Astrocyte of the cerebellum (primary cell): Measurements from ENCODE around the gene USB1.

Source experiments
- DNase-seq: peaks from one replicate; pipeline ENCODE4 v3.0.0-alpha.2; 2011; ENCODE audit warnings: low read depth
- H3K4me3 ChIP-seq: 2 replicates; pipeline ENCODE4 v1.5.1; 2011; ENCODE audit warnings: mild to moderate bottlenecking, low read depth, low read length, moderate library complexity
- in situ Hi-C: cut with HindIII; loops from 2 replicates; pipeline ENCODE4 v1.10.0; 2017; ENCODE audit warnings: low sequenced_read_pairs
- TF ChIP-seq, protein P1 (sequence below): IDR thresholded peaks from 2 replicates; pipeline ENCODE4 v1.5.1; 2012; ENCODE audit warnings: low read length, low read depth, moderate library complexity, mild to moderate bottlenecking; ENCODE audit errors: missing control alignments

USB1 gene

DNA sequence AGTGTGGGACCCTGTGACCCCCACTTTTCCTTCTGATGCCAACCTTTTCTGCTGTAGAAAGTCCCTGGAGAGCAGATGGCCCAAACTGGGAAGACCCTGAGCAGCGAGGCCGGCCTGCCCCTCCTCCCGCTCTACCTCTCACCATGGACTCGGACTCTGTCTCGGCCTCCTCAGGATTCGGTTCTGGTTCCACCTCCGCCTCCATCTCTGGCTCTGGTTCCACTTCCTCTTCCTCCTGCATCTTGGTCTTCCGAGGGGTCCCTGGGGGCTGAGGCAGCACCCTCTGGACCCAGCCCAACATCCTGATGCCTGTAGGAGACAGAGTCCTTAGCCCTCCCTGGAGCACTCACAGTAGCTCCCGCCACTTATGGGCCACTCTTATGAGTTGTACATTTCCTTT lies 34.2 kb upstream of the USB1 start:
- H3K4me3 ChIP-seq, result no peak overlapping the region
- in situ Hi-C loops, result no loop called here
- no peak for DNase-seq
- TF ChIP-seq, protein P1, sequence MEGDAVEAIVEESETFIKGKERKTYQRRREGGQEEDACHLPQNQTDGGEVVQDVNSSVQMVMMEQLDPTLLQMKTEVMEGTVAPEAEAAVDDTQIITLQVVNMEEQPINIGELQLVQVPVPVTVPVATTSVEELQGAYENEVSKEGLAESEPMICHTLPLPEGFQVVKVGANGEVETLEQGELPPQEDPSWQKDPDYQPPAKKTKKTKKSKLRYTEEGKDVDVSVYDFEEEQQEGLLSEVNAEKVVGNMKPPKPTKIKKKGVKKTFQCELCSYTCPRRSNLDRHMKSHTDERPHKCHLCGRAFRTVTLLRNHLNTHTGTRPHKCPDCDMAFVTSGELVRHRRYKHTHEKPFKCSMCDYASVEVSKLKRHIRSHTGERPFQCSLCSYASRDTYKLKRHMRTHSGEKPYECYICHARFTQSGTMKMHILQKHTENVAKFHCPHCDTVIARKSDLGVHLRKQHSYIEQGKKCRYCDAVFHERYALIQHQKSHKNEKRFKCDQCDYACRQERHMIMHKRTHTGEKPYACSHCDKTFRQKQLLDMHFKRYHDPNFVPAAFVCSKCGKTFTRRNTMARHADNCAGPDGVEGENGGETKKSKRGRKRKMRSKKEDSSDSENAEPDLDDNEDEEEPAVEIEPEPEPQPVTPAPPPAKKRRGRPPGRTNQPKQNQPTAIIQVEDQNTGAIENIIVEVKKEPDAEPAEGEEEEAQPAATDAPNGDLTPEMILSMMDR, result no peak

DNA sequence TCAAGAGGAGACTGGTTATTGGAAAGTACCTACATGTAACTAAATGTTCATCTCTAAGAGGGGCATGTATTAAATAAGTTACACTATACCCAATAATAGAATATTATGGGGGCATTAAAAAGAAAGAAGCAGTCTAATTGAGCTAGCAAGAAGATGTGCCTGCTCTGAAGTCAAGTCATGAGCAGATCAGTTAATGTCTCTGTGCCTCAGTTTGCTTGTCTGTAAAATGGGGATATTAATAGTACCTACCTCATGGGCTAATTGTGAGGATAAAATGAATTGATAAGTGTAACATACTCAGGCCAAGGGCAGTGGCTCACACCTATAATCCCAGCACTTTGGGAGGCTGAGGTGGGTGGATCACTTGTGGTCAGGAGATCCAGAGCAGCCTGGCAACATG lies 33.3 kb upstream of the USB1 start:
- H3K4me3 ChIP-seq, result no peak overlapping the region
- in situ Hi-C loops, result no loop called here
- TF ChIP-seq, protein P1, result no peak
- DNase-seq, result no peak

DNA sequence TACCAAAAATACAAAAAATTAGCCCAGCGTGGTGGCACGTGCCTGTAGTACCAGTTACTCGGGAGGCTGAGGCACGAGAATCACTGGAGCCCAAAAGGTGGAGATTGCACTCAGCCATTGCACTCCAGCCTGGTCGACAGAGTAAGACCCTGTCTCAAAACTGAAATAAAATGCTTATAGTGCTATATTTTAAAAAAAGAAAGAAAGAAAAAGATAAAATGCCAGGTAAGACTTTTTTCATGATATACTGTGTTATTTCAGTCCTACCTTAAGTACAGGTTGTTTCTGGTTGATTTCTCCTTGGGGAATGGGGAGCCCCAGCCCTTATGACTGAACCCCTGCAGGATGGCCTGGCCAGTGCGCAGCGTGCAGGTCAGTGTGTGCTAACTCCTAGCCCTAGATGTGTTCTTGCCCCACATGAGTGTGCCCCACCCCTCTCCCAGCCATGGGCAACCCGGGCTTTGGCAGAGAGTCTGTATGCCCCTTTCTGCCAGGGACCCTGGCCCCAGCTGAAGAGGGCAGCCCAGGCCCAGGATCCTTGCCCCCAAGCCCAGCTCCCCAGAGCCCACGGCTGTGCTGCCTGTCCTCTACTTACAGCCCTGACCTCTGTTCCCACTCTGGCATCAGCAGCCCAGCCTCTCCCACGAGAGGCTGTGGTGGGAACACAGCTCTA lies 31.6 kb upstream of the USB1 start:
- DNase-seq, result no peak
- H3K4me3 ChIP-seq, result no peak overlapping the region
- TF ChIP-seq, protein P1, result no peak
- in situ Hi-C loops, result no loop called here

GRCh38 chr16:57970319-57970718 lies 30.9 kb upstream of the USB1 start:
- in situ Hi-C loops, result no loop called here
- TF ChIP-seq, protein P1, result no peak

GRCh38 chr16:57970970-57971369 lies 30.2 kb upstream of the USB1 start, which contains the start of gene CNGB1:
CNGB1 (minus strand) TSS chr16:57971128; CDS start chr16:57967286, 3,842 bp downstream.
- no peak within 1 kb of the TSS for H3K4me3 ChIP-seq
- DNase-seq, result no peak
- in situ Hi-C loops, result no loop called here
- TF ChIP-seq, protein P1, result no peak

More at GRCh38 chr16:57970319-57970718, 30.9 kb upstream of the USB1 start:
- no peak overlapping the region for H3K4me3 ChIP-seq
- no peak for DNase-seq

GRCh38 chr16:57971848-57972247 lies 29.4 kb upstream of the USB1 start:
- no peak for DNase-seq
- in situ Hi-C loops, result no loop called here
- H3K4me3 ChIP-seq, result no peak overlapping the region
- TF ChIP-seq, protein P1, result no peak

DNA sequence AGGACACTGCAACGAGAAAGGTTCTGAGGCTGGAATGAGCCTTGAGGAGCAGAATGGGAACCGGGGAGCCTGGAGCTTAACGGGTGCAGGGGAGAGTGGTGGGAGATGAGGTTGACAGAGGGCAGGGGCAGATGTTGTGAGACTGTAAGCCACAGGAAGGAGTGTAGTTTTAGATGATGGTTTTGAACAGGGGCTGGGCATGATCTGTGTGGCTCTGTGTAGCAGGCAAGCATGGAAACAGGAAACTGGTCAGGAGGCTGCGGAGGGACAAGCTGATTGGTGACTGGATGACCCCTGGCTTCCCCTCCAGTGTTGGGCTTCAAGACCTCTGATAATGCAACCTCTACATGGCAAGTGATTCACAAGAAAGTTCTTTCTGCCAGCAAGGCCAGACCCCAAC lies 28.9 kb upstream of the USB1 start:
- in situ Hi-C loops, result no loop called here
- H3K4me3 ChIP-seq, result no peak overlapping the region
- DNase-seq, result no peak
- TF ChIP-seq, protein P1, result no peak
